Measurements from ENCODE around the gene TEX10. TPM values are rescaled to one million over a fixed set of nuclear protein-coding genes. Genes with fewer than 3 reads are reported as not detected.

TEX10 gene
- total RNA-seq, 1 donor from 2014 or later = 10.5 TPM

- DNase-seq (no peak), ATAC-seq (no peak)
- Histone ChIP-seq H3K27ac (no peak overlapping the region), H3K36me3 (no peaks in the 10 kb centered on the region), H3K4me1 (no peaks in the 10 kb centered on the region), H3K9me3 (no peaks in the 10 kb centered on the region), H3K4me3 (no peak overlapping the region), H3K27me3 (ENCODE audit: low read depth) (no peaks in the 10 kb centered on the region)
- TF ChIP-seq CTCF (IDR thresholded peaks at IDR 0.05) = no peak
- intact Hi-C loops (cut with DNase I) = no loop called here
Observed at GRCh38 chr9:100370064-100370723, 17.5 kb upstream of the TEX10 start.

DNA sequence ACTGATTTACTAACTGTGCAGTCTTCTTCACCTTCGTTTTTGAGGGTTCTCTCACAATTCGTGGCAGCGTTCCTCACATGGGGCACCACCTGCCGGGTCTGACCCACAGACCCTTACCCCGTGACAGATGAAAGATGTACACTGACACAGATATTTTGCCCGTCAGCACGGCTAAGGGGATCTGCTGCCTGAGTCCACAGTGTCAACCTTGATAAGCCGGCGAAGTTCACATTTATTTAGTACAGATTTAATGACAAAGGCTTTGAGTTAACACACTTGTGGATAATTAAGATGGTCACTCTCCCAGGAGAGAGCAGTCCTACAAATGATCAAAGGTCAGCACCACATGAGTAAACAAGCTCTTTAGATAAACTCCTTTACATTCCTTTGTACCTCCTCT, 15.9 kb upstream of the TEX10 start:
- TF ChIP-seq CTCF (IDR thresholded peaks at IDR 0.05) = no peak
- Histone ChIP-seq H3K36me3 (no peaks in the 10 kb centered on the region), H3K27me3 (ENCODE audit: low read depth) (no peaks in the 10 kb centered on the region), H3K27ac (no peak overlapping the region), H3K9me3 (no peaks in the 10 kb centered on the region), H3K4me3 (no peak overlapping the region), H3K4me1 (no peaks in the 10 kb centered on the region)
- ATAC-seq (no peak), DNase-seq (no peak)
- intact Hi-C loops (cut with DNase I) = no loop called here

DNA sequence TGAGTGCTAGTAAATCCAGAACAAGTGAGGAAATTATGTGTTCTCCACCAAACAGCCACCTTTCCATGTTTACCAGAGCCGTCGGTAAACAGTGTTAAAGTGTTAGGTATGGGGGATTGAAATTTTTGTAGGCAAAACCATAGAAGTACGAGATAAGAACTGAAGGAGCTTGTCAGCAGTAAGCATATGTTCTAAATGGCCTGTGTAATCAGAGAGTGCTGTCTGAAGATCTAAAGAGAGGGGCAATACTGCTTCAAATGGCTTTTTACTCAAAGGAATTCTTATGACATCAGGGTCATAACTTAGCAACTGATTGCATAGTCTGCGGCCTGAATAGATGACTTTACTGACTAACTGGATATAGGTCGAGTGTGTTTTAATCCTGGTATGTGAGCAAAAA, 13.4 kb upstream of the TEX10 start:
- no peak for TF ChIP-seq CTCF (IDR thresholded peaks at IDR 0.05)
- intact Hi-C loops (cut with DNase I) = no loop called here
- no peak for ATAC-seq
- H3K4me3 ChIP-seq = no peak overlapping the region
- no peaks in the 10 kb centered on the region for H3K36me3 ChIP-seq
- H3K4me1 ChIP-seq = no peaks in the 10 kb centered on the region
- H3K9me3 ChIP-seq = no peaks in the 10 kb centered on the region
- H3K27me3 ChIP-seq (ENCODE audit: low read depth) = no peaks in the 10 kb centered on the region
- no peak for DNase-seq
- no peak overlapping the region for H3K27ac ChIP-seq

GRCh38 chr9:100364013-100364412, 11.3 kb upstream of the TEX10 start:
- DNase-seq (no peak), ATAC-seq (no peak)
- H3K9me3 ChIP-seq = no peaks in the 10 kb centered on the region
- H3K27me3 ChIP-seq (ENCODE audit: low read depth) = no peaks in the 10 kb centered on the region
- H3K4me3 ChIP-seq = no peak overlapping the region
- H3K4me1 ChIP-seq = no peaks in the 10 kb centered on the region
- no peak overlapping the region for H3K27ac ChIP-seq
- TF ChIP-seq CTCF (IDR thresholded peaks at IDR 0.05) = no peak
- intact Hi-C loops (cut with DNase I) = no loop called here
- no peaks in the 10 kb centered on the region for H3K36me3 ChIP-seq

- TF ChIP-seq CTCF (IDR thresholded peaks at IDR 0.05) = no peak
- no peaks in the 10 kb centered on the region for H3K4me1 ChIP-seq
- DNase-seq (no peak), ATAC-seq (no peak)
- no peak overlapping the region for H3K27ac ChIP-seq
- no peak overlapping the region for H3K4me3 ChIP-seq
- H3K27me3 ChIP-seq (ENCODE audit: low read depth) = no peaks in the 10 kb centered on the region
- H3K9me3 ChIP-seq = no peaks in the 10 kb centered on the region
- intact Hi-C loops (cut with DNase I) = no loop called here
- H3K36me3 ChIP-seq = no peaks in the 10 kb centered on the region
Observed at GRCh38 chr9:100359057-100359456, 6.3 kb upstream of the TEX10 start.
